HUES64 (cell line): ENCODE measurements around the gene SPATS2.

ENCODE experiments used
- H3K27ac ChIP-seq: 2 replicates; pipeline ENCODE4 v1.7.0; 2013; ENCODE audit warnings: low read depth, low read length, inconsistent platforms
- H3K27me3 ChIP-seq: 2 replicates; pipeline ENCODE4 v1.6.1; 2013; ENCODE audit warnings: mild to moderate bottlenecking, low read length; ENCODE audit not compliant: insufficient read depth
- H3K36me3 ChIP-seq: 2 replicates; pipeline ENCODE4 v1.6.1; 2013; ENCODE audit warnings: mild to moderate bottlenecking, low read length; ENCODE audit not compliant: insufficient read depth
- H3K4me1 ChIP-seq: 2 replicates; pipeline ENCODE4 v1.6.1; 2013; ENCODE audit warnings: mild to moderate bottlenecking, low read length, moderate library complexity; ENCODE audit not compliant: insufficient read depth
- H3K4me3 ChIP-seq: 2 replicates; pipeline ENCODE4 v1.5.1; 2013; ENCODE audit warnings: mild to moderate bottlenecking, low read length, moderate library complexity
- H3K9ac ChIP-seq: 2 replicates; pipeline ENCODE4 v1.6.1; 2013; ENCODE audit warnings: mild to moderate bottlenecking, low read depth, low read length
- H3K9me3 ChIP-seq: 2 replicates; pipeline ENCODE4 v1.6.1; 2013; ENCODE audit warnings: low read depth, low read length; ENCODE audit not compliant: insufficient read depth
- WGBS: fragments of 150-250, 120-280 bp; methylation state at CpG from one replicate; pipeline ENCODE4 v1.1.7; 2013; ENCODE audit warnings: missing lambda C conversion rate; 5-methylcytosine and 5-hydroxymethylcytosine counted together

SPATS2 gene

GRCh38 chr12:49345051-49345824, 22.0 kb upstream of the SPATS2 start:
- Histone ChIP-seq H3K9ac (no peak overlapping the region), H3K27me3 (peaks cover 97% of the 10 kb centered on the region), H3K4me3 (peak overlapping the region; percentile 43), H3K27ac (no peak overlapping the region), H3K4me1 (peaks cover 13% of the 10 kb centered on the region), H3K9me3 (no peaks in the 10 kb centered on the region), H3K36me3 (no peaks in the 10 kb centered on the region)
- WGBS, result 1% methylated on average over 57 of the region's 70 CpGs

- H3K27me3 ChIP-seq, result peaks cover 89% of the 10 kb centered on the region
- H3K9me3 ChIP-seq, result no peaks in the 10 kb centered on the region
- no peaks in the 10 kb centered on the region for H3K36me3 ChIP-seq
- peak overlapping the region; percentile 43 for H3K4me3 ChIP-seq
- H3K9ac ChIP-seq, result no peak overlapping the region
- WGBS, result under 1% methylated on average over 61 of the region's 61 CpGs
- H3K4me1 ChIP-seq, result peaks cover 13% of the 10 kb centered on the region
- H3K27ac ChIP-seq, result no peak overlapping the region
Observed at GRCh38 chr12:49345825-49346658, 21.2 kb upstream of the SPATS2 start.

- Histone ChIP-seq H3K27ac (no peak within 1 kb of the TSS), H3K9me3 (no peaks in the 10 kb centered on the region), H3K36me3 (no peaks in the 10 kb centered on the region), H3K4me1 (peaks cover 9% of the 10 kb centered on the region), H3K4me3 (peak within 1 kb of the TSS; percentile 43), H3K9ac (no peak within 1 kb of the TSS), H3K27me3 (peaks cover 81% of the 10 kb centered on the region)
- under 1% methylated on average over 47 of the region's 47 CpGs for WGBS
Observed at GRCh38 chr12:49346659-49347310, 20.5 kb upstream of the SPATS2 start, which contains the start of gene DNAJC22. Gene DNAJC22, plus strand, starts transcription at chr12:49346888. Its CDS starts 1,985 bp downstream, at chr12:49348873.

DNA sequence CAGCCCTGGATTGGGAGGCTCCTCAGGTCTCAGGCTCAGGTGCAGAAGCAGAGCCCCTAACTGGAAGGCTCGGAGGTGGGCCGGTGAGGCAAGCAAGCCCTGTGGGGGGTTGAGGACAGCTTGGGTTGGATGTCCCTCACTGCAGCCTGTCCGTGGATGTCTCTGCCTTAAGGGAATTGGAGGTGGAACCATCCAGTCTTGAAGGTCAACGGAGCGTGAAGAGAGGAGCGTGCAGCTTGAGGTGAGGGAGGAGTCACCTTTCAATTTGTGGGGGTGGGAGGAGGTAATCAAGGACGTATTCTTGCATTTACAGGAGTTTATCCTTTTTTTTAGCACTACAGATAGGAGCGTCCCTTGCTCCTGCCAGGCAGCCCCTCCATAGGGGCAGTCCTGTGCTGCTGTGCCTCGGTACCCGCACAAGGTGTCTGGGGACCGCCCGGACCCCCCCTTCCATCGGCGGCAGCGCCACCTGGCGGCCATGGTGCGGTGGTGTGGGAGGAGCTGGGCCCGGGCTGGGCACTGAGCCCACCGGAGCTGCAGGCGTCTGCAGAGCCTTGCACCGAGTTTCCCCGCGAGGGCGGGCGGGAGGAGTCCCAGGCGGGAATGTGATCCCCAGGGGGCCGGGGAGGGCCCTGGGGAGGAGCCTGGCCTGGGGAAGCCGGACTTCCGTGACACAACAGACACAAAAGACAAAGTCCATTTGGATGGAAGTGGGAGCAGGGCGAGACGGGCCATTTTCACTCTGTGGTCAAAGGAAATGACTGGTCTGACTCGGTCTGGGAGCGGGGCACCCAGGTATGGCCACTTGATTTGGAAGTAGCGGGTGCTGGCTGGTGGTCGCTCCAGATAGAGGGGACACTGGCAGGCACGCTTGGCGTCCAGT, 19.7 kb upstream of the SPATS2 start:
- H3K36me3 ChIP-seq, result no peaks in the 10 kb centered on the region
- no peak overlapping the region for H3K9ac ChIP-seq
- peaks cover 73% of the 10 kb centered on the region for H3K27me3 ChIP-seq
- peak overlapping the region; percentile 43 for H3K4me3 ChIP-seq
- H3K4me1 ChIP-seq, result peaks cover 9% of the 10 kb centered on the region
- no peak overlapping the region for H3K27ac ChIP-seq
- 10% methylated on average over 37 of the region's 37 CpGs for WGBS
- H3K9me3 ChIP-seq, result no peaks in the 10 kb centered on the region

DNA sequence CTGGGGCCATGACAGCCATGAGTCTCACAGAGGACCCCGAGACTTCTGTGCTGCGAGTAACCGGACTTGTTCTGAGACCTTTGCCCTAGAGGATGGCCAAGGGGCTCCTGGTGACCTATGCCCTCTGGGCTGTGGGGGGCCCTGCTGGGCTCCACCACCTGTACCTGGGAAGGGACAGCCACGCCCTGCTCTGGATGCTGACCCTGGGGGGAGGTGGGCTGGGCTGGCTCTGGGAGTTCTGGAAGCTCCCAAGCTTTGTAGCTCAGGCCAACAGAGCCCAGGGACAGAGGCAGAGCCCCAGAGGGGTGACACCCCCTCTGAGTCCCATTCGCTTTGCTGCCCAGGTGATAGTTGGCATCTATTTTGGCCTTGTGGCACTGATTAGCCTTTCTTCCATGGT, 18.5 kb upstream of the SPATS2 start:
- peaks cover 66% of the 10 kb centered on the region for H3K27me3 ChIP-seq
- no peaks in the 10 kb centered on the region for H3K9me3 ChIP-seq
- no peak overlapping the region for H3K27ac ChIP-seq
- no peak overlapping the region for H3K9ac ChIP-seq
- WGBS, result 93% methylated on average over 5 of the region's 5 CpGs
- H3K4me1 ChIP-seq, result peaks cover 4% of the 10 kb centered on the region; the same call in 1 of the 2 replicates
- H3K4me3 ChIP-seq, result no peak overlapping the region
- H3K36me3 ChIP-seq, result no peaks in the 10 kb centered on the region

GRCh38 chr12:49349266-49349665, 18.0 kb upstream of the SPATS2 start:
- Histone ChIP-seq H3K27ac (no peak overlapping the region), H3K9ac (no peak overlapping the region), H3K4me1 (peaks cover 4% of the 10 kb centered on the region; the same call in 1 of the 2 replicates), H3K9me3 (no peaks in the 10 kb centered on the region), H3K4me3 (no peak overlapping the region), H3K27me3 (peaks cover 65% of the 10 kb centered on the region), H3K36me3 (no peaks in the 10 kb centered on the region)
- 90% methylated on average over 11 of the region's 11 CpGs for WGBS

GRCh38 chr12:49352351-49352750, 14.9 kb upstream of the SPATS2 start:
- H3K9ac ChIP-seq, result no peak overlapping the region
- H3K9me3 ChIP-seq, result no peaks in the 10 kb centered on the region
- 73% methylated on average over 1 of the region's 2 CpGs for WGBS
- no peak overlapping the region for H3K4me3 ChIP-seq
- H3K36me3 ChIP-seq, result no peaks in the 10 kb centered on the region
- H3K4me1 ChIP-seq, result no peaks in the 10 kb centered on the region
- no peak overlapping the region for H3K27ac ChIP-seq
- H3K27me3 ChIP-seq, result peaks cover 48% of the 10 kb centered on the region

DNA sequence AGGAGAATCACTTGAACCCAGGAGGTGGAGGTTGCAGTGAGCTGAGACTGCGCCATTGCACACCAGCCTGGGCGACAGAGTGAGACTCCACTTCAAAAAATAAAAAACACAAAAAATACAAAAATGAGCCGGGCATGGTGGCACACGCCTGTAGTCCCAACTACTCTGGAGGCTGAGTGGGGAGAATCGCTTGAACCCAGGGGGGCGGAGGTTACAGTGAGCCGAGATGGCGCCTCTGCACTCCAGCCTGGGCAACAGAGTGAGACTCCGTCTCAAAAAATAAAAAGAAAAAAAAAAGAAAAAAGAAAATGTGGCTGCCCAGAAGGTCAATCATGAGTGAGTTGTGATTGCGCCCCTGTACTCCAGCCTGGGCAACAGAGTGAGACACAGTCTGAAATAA, 11.3 kb upstream of the SPATS2 start:
- Histone ChIP-seq H3K4me1 (no peaks in the 10 kb centered on the region), H3K27me3 (peaks cover 23% of the 10 kb centered on the region; the same call in 1 of the 2 replicates), H3K9me3 (no peaks in the 10 kb centered on the region), H3K9ac (no peak overlapping the region), H3K36me3 (no peaks in the 10 kb centered on the region), H3K27ac (no peak overlapping the region), H3K4me3 (no peak overlapping the region)
- 94% methylated on average over 9 of the region's 10 CpGs for WGBS

GRCh38 chr12:49357103-49357678, 10.1 kb upstream of the SPATS2 start:
- Histone ChIP-seq H3K4me1 (no peaks in the 10 kb centered on the region), H3K36me3 (no peaks in the 10 kb centered on the region), H3K27me3 (peaks cover 23% of the 10 kb centered on the region; the same call in 1 of the 2 replicates), H3K4me3 (no peak overlapping the region), H3K9me3 (no peaks in the 10 kb centered on the region), H3K9ac (no peak overlapping the region), H3K27ac (no peak overlapping the region)
- 46% methylated on average over 3 of the region's 3 CpGs for WGBS

DNA sequence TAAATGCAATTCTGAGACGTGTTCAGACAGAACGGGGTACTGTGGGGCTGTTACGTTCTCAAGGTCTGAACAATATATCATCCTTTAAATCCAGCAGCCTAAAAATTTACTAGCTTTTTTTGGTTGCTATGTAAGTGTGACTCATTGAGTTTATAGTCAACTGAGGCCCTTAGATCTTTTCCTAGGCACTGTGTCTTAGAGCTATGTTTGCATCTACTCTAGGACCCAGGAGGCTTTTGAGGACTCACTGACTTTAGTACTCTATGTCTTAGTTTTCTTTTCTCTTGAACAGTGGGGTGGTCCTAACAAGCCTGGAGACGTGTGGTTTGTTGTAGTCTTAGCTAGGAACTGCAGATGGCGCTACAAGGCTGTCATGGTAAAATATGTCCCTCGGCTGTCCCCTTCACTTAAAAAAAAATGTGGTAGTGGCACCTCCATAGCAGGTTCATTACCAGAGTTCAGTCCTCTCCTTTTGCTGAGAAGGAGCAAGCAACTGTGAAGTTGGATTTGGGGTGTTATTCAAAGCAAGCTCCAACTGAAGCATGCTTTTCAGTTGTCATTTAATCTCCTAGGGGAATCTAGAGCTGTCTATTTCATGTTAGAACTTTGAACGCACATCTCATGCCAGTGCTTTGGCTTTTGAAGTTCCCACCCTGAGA, 8.7 kb upstream of the SPATS2 start:
- Histone ChIP-seq H3K4me3 (no peak overlapping the region), H3K4me1 (no peaks in the 10 kb centered on the region), H3K27ac (no peak overlapping the region), H3K9ac (no peak overlapping the region), H3K36me3 (no peaks in the 10 kb centered on the region), H3K9me3 (no peaks in the 10 kb centered on the region), H3K27me3 (peaks cover 17% of the 10 kb centered on the region; the same call in 1 of the 2 replicates)
- WGBS, result 41% methylated on average over 7 of the region's 7 CpGs
